ENCODE results near the gene UNC5C. TPM values are rescaled to one million over a fixed set of nuclear protein-coding genes. Genes with fewer than 3 reads are reported as not detected.

Gene UNC5C
- total and polyA plus RNA-seq, 2 of the 8 experiments (the other 6 are each of a cell fraction or from before 2014, with no cell fraction given) = 0.30 to 1.3 TPM

DNA sequence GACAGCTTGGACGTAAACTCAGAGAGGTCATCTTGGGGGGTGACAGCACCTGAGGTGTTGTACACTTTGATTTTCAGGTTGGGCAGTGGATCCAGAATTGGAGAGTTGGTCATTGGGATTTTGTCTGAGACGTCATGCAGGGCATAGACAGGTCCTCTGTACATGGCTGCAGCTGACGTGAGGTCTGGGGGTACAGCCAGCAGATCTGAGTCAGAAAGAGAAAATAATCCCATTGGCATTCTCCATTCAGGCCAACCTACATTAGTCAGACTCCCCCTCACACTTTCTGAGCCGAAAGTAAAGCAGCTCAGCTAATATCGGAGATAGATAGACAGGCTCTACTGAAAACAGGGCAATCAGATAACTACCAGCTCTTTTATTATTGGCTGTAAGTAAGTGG is 329.7 kb downstream of the UNC5C start (continued):
- TF ChIP-seq TAF1 (IDR thresholded peaks at IDR 0.05; ENCODE audit: low read depth, low read length) (no peak), CEBPB (IDR thresholded peaks at IDR 0.05; ENCODE audit: low read depth, low read length) (no peak), SP1 (IDR thresholded peaks at IDR 0.05; ENCODE audit: low read depth, low read length) (no peak), RAD21 (IDR thresholded peaks at IDR 0.05 in 1 of 2, conservative IDR thresholded peaks at IDR 0.05 in 1 of 2; ENCODE audit: low read depth in 2 of 2, low read length in 2 of 2) (no peak), SIN3A (conservative IDR thresholded peaks at IDR 0.05 in 1 of 2, IDR thresholded peaks at IDR 0.05 in 1 of 2; ENCODE audit: low read depth in 1 of 2, low read length in 2 of 2) (no peak)
